GM19193 (cell line): ENCODE results near the gene LACC1.
A peak's percentile ranks its signal among the peaks of the same experiment; 100 is the strongest.

ENCODE experiments used
- POLR2A ChIP-seq: IDR thresholded peaks from 4 replicates; pipeline ENCODE4 v1.6.1; 2011; ENCODE audit not compliant: insufficient read depth, insufficient read length; ENCODE audit errors: extremely low read depth

The LACC1 gene

GRCh38 chr13:43877766-43878165, 1.9 kb upstream of the LACC1 start:
- no peak for TF ChIP-seq POLR2A

GRCh38 chr13:43878892-43879754, 581 bp upstream of the LACC1 start, which contains the start of gene CCDC122:
Gene CCDC122 (minus strand): TSS chr13:43879740. CDS start chr13:43869376, 10,364 bp downstream.
- peak; percentile 81 for TF ChIP-seq POLR2A

GRCh38 chr13:43880214-43880855, 631 bp downstream of the LACC1 start:
- TF ChIP-seq POLR2A, result no peak

GRCh38 chr13:43880926-43881325, 1.2 kb downstream of the LACC1 start:
- TF ChIP-seq POLR2A, result no peak

GRCh38 chr13:43881580-43881979, 1.9 kb downstream of the LACC1 start:
- no peak for TF ChIP-seq POLR2A

- TF ChIP-seq POLR2A, result no peak
Measured at GRCh38 chr13:43883631-43884030, 3.9 kb downstream of the LACC1 start.

- no peak for TF ChIP-seq POLR2A
Measured at GRCh38 chr13:43884222-43884621, 4.5 kb downstream of the LACC1 start.

- TF ChIP-seq POLR2A, result no peak
Measured at GRCh38 chr13:43894438-43894837, 14.7 kb downstream of the LACC1 start.

GRCh38 chr13:43895940-43896339, 16.2 kb downstream of the LACC1 start:
- no peak for TF ChIP-seq POLR2A

- no peak for TF ChIP-seq POLR2A
Measured at GRCh38 chr13:43905435-43906031, 25.8 kb downstream of the LACC1 start.

- no peak for TF ChIP-seq POLR2A
Measured at GRCh38 chr13:43908156-43909126, 28.7 kb downstream of the LACC1 start.

- no peak for TF ChIP-seq POLR2A
Measured at GRCh38 chr13:43910856-43911255, 31.2 kb downstream of the LACC1 start.

GRCh38 chr13:43911278-43911677, 31.6 kb downstream of the LACC1 start:
- TF ChIP-seq POLR2A, result no peak

- TF ChIP-seq POLR2A, result no peak
Measured at GRCh38 chr13:43911871-43912270, 32.2 kb downstream of the LACC1 start.
